ENCODE data around the gene IGSF6.
"Not testable (repeated sequence)": the region's sequence is repeated elsewhere in the genome, so short reads cannot be mapped to it uniquely, and the experiment has no call there.

The IGSF6 gene

DNA sequence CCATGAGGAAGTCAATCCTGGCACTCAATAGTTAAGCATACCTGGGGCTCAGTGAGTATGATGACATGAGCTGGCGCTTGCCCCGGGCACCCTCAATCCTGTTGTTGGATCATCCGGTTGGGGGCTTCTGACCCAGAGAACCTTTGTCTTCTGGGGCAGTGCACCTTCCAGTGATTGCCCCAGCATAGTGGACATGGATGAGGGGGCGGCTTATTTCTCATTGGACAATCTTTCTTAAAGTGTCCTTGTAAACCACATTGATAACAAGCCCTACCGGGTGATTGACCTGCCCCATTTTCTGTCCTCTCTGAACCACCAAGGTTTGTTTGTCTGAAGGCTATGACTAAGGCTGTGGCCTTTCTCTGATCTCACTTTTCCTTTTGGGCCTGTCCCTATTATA lies 18.2 kb downstream of the IGSF6 start:
- H3K9ac ChIP-seq (ENCODE audit: low read length) = no peak overlapping the region
- peaks cover 7% of the 10 kb centered on the region for H3K36me3 ChIP-seq (ENCODE audit: control insufficient read depth, insufficient read depth, low read length)
- no peak overlapping the region for H3K27ac ChIP-seq (ENCODE audit: low read depth, low read length)
- H3K4me3 ChIP-seq (ENCODE audit: low read length) = no peak overlapping the region
- no peaks in the 10 kb centered on the region for H3K27me3 ChIP-seq (ENCODE audit: control insufficient read depth, insufficient read depth, low read length)
- H3K4me1 ChIP-seq (ENCODE audit: control insufficient read depth, insufficient read depth, low read length) = no peaks in the 10 kb centered on the region

- H3K27me3 ChIP-seq (ENCODE audit: control insufficient read depth, insufficient read depth, low read length); H3K4me3 ChIP-seq (ENCODE audit: low read length); H3K4me1 ChIP-seq (ENCODE audit: control insufficient read depth, insufficient read depth, low read length); H3K36me3 ChIP-seq (ENCODE audit: control insufficient read depth, insufficient read depth, low read length); H3K9ac ChIP-seq (ENCODE audit: low read length); H3K27ac ChIP-seq (ENCODE audit: low read depth, low read length): not testable (repeated sequence)
These were observed 20.3 kb downstream of the IGSF6 start for GRCh38 chr16:21631951-21632575.

GRCh38 chr16:21631376-21631775 lies 21.0 kb downstream of the IGSF6 start:
- not testable (repeated sequence) for H3K27ac ChIP-seq (ENCODE audit: low read depth, low read length); H3K27me3 ChIP-seq (ENCODE audit: control insufficient read depth, insufficient read depth, low read length); H3K9ac ChIP-seq (ENCODE audit: low read length); H3K4me1 ChIP-seq (ENCODE audit: control insufficient read depth, insufficient read depth, low read length); H3K4me3 ChIP-seq (ENCODE audit: low read length); H3K36me3 ChIP-seq (ENCODE audit: control insufficient read depth, insufficient read depth, low read length)

- H3K4me3 ChIP-seq (ENCODE audit: low read length); H3K4me1 ChIP-seq (ENCODE audit: control insufficient read depth, insufficient read depth, low read length); H3K27ac ChIP-seq (ENCODE audit: low read depth, low read length); H3K9ac ChIP-seq (ENCODE audit: low read length); H3K27me3 ChIP-seq (ENCODE audit: control insufficient read depth, insufficient read depth, low read length); H3K36me3 ChIP-seq (ENCODE audit: control insufficient read depth, insufficient read depth, low read length): not testable (repeated sequence)
These were observed 21.5 kb downstream of the IGSF6 start for GRCh38 chr16:21630866-21631265.

DNA sequence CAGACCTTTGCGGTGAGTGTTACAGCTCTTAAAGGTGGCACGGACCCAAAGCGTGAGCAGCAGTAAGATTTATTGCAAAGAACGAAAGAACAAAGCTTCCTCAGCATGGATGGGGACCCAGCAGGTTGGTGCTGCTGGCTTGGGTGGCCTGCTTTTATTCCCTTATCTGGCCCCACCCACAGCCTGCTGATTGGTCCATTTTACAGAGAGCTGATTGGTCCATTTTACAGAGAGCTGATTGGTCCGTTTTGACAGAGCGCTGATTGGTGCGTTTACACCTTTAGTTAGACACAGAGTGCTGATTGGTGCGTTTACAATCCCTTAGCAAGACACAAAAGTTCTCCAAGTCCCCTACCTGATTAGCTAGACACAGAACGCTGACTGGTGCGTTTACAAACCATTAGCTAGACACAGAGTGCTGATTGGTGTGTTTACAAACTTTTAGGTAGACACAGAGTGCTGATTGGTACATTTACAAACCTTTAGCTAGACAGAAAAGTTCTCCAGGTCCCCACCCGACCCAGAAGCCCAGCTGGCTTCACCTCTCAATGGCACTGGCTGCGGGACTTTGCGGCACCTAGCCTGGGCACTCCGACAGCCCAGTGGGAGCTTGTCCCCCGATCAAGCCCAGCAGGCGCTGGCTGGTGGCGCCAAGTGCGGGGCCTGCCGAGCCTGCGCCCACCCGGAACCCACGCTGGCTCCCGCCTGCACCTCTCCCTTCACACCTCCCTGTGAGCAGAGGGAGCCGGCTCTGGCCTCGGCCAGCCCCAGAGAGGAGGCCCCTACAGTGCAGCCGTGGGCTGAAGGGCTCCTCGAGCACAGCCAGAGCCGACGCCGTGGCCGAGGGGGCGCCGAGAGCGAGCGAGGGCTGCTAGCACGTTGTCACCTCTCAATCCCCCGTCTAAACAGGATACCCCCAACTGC lies 22.5 kb downstream of the IGSF6 start:
- not testable (repeated sequence) for H3K4me1 ChIP-seq (ENCODE audit: control insufficient read depth, insufficient read depth, low read length); H3K9ac ChIP-seq (ENCODE audit: low read length); H3K27ac ChIP-seq (ENCODE audit: low read depth, low read length); H3K4me3 ChIP-seq (ENCODE audit: low read length); H3K27me3 ChIP-seq (ENCODE audit: control insufficient read depth, insufficient read depth, low read length)
- peaks cover 13% of the 10 kb centered on the region for H3K36me3 ChIP-seq (ENCODE audit: control insufficient read depth, insufficient read depth, low read length)

- H3K4me3 ChIP-seq (ENCODE audit: low read length) = no peak overlapping the region
- H3K27ac ChIP-seq (ENCODE audit: low read depth, low read length) = no peak overlapping the region
- H3K4me1 ChIP-seq (ENCODE audit: control insufficient read depth, insufficient read depth, low read length) = peaks cover 8% of the 10 kb centered on the region
- no peak overlapping the region for H3K9ac ChIP-seq (ENCODE audit: low read length)
- peaks cover 10% of the 10 kb centered on the region for H3K36me3 ChIP-seq (ENCODE audit: control insufficient read depth, insufficient read depth, low read length)
- no peaks in the 10 kb centered on the region for H3K27me3 ChIP-seq (ENCODE audit: control insufficient read depth, insufficient read depth, low read length)
These were observed 23.6 kb downstream of the IGSF6 start for GRCh38 chr16:21628772-21629171.

- Histone ChIP-seq H3K27me3 (ENCODE audit: control insufficient read depth, insufficient read depth, low read length) (no peaks in the 10 kb centered on the region), H3K4me3 (ENCODE audit: low read length) (no peak overlapping the region), H3K27ac (ENCODE audit: low read depth, low read length) (no peak overlapping the region), H3K4me1 (ENCODE audit: control insufficient read depth, insufficient read depth, low read length) (peaks cover 8% of the 10 kb centered on the region), H3K9ac (ENCODE audit: low read length) (no peak overlapping the region), H3K36me3 (ENCODE audit: control insufficient read depth, insufficient read depth, low read length) (peaks cover 10% of the 10 kb centered on the region)
These were observed 24.2 kb downstream of the IGSF6 start for GRCh38 chr16:21628121-21628726.

GRCh38 chr16:21626659-21627277 lies 25.6 kb downstream of the IGSF6 start:
- Histone ChIP-seq H3K27me3 (ENCODE audit: control insufficient read depth, insufficient read depth, low read length) (no peaks in the 10 kb centered on the region), H3K9ac (ENCODE audit: low read length) (no peak overlapping the region), H3K27ac (ENCODE audit: low read depth, low read length) (peak overlapping the region; percentile 53), H3K36me3 (ENCODE audit: control insufficient read depth, insufficient read depth, low read length) (peaks cover 10% of the 10 kb centered on the region), H3K4me1 (ENCODE audit: control insufficient read depth, insufficient read depth, low read length) (peaks cover 8% of the 10 kb centered on the region), H3K4me3 (ENCODE audit: low read length) (no peak overlapping the region)

DNA sequence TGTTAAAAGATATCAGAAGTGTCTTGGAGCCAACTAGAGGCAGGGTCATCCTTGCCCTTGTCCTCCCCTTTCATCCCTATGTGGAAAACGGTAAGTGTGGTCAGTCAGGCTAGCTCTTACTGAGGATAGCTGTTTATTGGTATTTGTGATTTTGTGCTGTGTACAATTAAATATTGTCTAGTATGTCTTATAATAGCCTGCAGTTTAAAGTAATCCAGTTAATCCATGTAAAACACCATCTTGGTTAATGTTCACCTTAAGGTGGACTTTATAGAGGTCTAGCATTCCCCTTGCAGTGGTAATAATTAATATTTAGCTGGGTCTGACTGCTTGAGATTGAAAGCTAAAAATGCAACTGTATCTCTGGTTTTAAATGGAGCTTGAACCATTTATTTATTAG lies 27.4 kb downstream of the IGSF6 start:
- Histone ChIP-seq H3K27ac (ENCODE audit: low read depth, low read length) (no peak overlapping the region), H3K4me3 (ENCODE audit: low read length) (no peak overlapping the region), H3K36me3 (ENCODE audit: control insufficient read depth, insufficient read depth, low read length) (peaks cover 11% of the 10 kb centered on the region), H3K9ac (ENCODE audit: low read length) (no peak overlapping the region), H3K27me3 (ENCODE audit: control insufficient read depth, insufficient read depth, low read length) (no peaks in the 10 kb centered on the region), H3K4me1 (ENCODE audit: control insufficient read depth, insufficient read depth, low read length) (peaks cover 8% of the 10 kb centered on the region)

GRCh38 chr16:21622545-21622944 lies 29.9 kb downstream of the IGSF6 start:
- Histone ChIP-seq H3K9ac (ENCODE audit: low read length) (no peak overlapping the region), H3K36me3 (ENCODE audit: control insufficient read depth, insufficient read depth, low read length) (peaks cover 11% of the 10 kb centered on the region), H3K4me1 (ENCODE audit: control insufficient read depth, insufficient read depth, low read length) (peaks cover 8% of the 10 kb centered on the region), H3K27me3 (ENCODE audit: control insufficient read depth, insufficient read depth, low read length) (no peaks in the 10 kb centered on the region), H3K27ac (ENCODE audit: low read depth, low read length) (no peak overlapping the region), H3K4me3 (ENCODE audit: low read length) (no peak overlapping the region)

DNA sequence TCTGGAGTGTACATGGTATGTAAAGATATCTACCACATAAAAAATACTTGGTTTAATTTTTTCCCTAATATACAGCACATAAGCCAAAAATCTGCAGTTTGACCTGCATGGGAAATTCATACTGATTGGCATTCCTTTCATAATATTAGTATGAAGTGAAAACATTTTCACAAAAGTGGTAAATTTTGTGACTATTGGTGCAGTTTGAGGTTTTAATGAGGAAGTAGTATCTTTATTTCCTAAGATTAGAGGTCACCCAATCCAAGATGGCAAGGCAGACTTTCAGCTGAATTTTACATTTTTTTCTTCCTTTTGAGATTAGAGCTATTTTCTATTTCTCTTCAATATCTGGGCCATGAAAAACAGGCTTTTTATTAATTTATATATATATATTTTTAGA lies 31.8 kb downstream of the IGSF6 start:
- H3K9ac ChIP-seq (ENCODE audit: low read length) = no peak overlapping the region
- no peaks in the 10 kb centered on the region for H3K4me1 ChIP-seq (ENCODE audit: control insufficient read depth, insufficient read depth, low read length)
- no peak overlapping the region for H3K4me3 ChIP-seq (ENCODE audit: low read length)
- H3K36me3 ChIP-seq (ENCODE audit: control insufficient read depth, insufficient read depth, low read length) = peaks cover 14% of the 10 kb centered on the region
- no peaks in the 10 kb centered on the region for H3K27me3 ChIP-seq (ENCODE audit: control insufficient read depth, insufficient read depth, low read length)
- H3K27ac ChIP-seq (ENCODE audit: low read depth, low read length) = no peak overlapping the region

- H3K4me3 ChIP-seq (ENCODE audit: low read length) = no peak overlapping the region
- H3K4me1 ChIP-seq (ENCODE audit: control insufficient read depth, insufficient read depth, low read length) = no peaks in the 10 kb centered on the region
- no peak overlapping the region for H3K27ac ChIP-seq (ENCODE audit: low read depth, low read length)
- H3K9ac ChIP-seq (ENCODE audit: low read length) = no peak overlapping the region
- H3K27me3 ChIP-seq (ENCODE audit: control insufficient read depth, insufficient read depth, low read length) = no peaks in the 10 kb centered on the region
- peaks cover 9% of the 10 kb centered on the region for H3K36me3 ChIP-seq (ENCODE audit: control insufficient read depth, insufficient read depth, low read length)
These were observed 32.5 kb downstream of the IGSF6 start for GRCh38 chr16:21619765-21620425.
